CD4-positive, alpha-beta T cell (primary cell): ENCODE measurements around the gene MAP1LC3B2. TPM values are rescaled to one million over a fixed set of nuclear protein-coding genes. Genes with fewer than 3 reads are reported as not detected.

Source experiments
- ATAC-seq: fragments of 200-7000 bp; cut with Tn5 transposase; one replicate; pipeline ENCODE4 v1.10.0; 2022; ENCODE audit warnings: mild to moderate bottlenecking; ENCODE audit not compliant: poor library complexity
- CTCF ChIA-PET: fragments of 350-600 bp; sonication (Branson Sonifier 250); formaldehyde crosslinking; loops from one replicate; lab custom pipeline; 2021; ENCODE audit warnings: antibody characterized with exemption, inconsistent platforms; lab: Charles Lee
- POLR2A ChIA-PET: fragments of 350-600 bp; sonication (Branson Sonifier 250); formaldehyde crosslinking; loops from one replicate; lab custom pipeline; 2021; ENCODE audit warnings: antibody characterized with exemption, inconsistent platforms; lab: Charles Lee
- DNase-seq, 14 experiments: peaks; one replicate each; pipeline ENCODE4 v3.0.0-alpha.2; 2013 to 2020; ENCODE audit warnings: mixed read lengths in 2 of 14
- H3K27ac ChIP-seq, 2 donors: one replicate each; pipeline versions ENCODE4 v1.5.1 to v1.7.0; 2013; ENCODE audit warnings: low read length in 2 of 2, low read depth in 1 of 2, mild to moderate bottlenecking in 1 of 2
- H3K27me3 ChIP-seq, 2 experiments: 1 replicate in 1 of 2; 2 replicates in 1 of 2; pipeline versions ENCODE4 v1.6.1 to v1.7.0; 2013; ENCODE audit warnings: low read length in 2 of 2, control low read depth in 1 of 2, mild to moderate bottlenecking in 1 of 2, moderate library complexity in 1 of 2; ENCODE audit not compliant: insufficient read depth in 2 of 2, control insufficient read depth in 1 of 2
- H3K36me3 ChIP-seq: one replicate; pipeline ENCODE4 v1.6.1; 2013; ENCODE audit warnings: low read length, control low read depth; ENCODE audit not compliant: insufficient read depth
- H3K4me1 ChIP-seq: one replicate; pipeline ENCODE4 v1.6.1; 2013; ENCODE audit warnings: low read length, control low read depth; ENCODE audit not compliant: insufficient read depth
- H3K4me3 ChIP-seq: one replicate; pipeline ENCODE4 v1.5.1; 2013; ENCODE audit warnings: mild to moderate bottlenecking, low read length, moderate library complexity
- H3K9me3 ChIP-seq, 2 experiments: 1 replicate in 1 of 2; 2 replicates in 1 of 2; pipeline versions ENCODE4 v1.6.1 to v1.7.0; 2013; ENCODE audit warnings: low read length in 2 of 2, mild to moderate bottlenecking in 2 of 2, control low read depth in 1 of 2, moderate library complexity in 1 of 2; ENCODE audit not compliant: control insufficient read depth in 1 of 2, insufficient read depth in 1 of 2
- H3K27ac Mint-ChIP-seq: one replicate; pipeline ENCODE4 v1.8.0; 2020; ENCODE audit warnings: mixed read lengths
- H3K27me3 Mint-ChIP-seq: one replicate; pipeline ENCODE4 v1.8.0; 2021; ENCODE audit warnings: mixed read lengths
- H3K36me3 Mint-ChIP-seq: one replicate; pipeline ENCODE4 v1.8.0; 2021; ENCODE audit warnings: low read depth, mixed read lengths
- H3K4me1 Mint-ChIP-seq: one replicate; pipeline ENCODE4 v1.8.0; 2021; ENCODE audit warnings: low read depth, mixed read lengths
- H3K4me3 Mint-ChIP-seq: one replicate; pipeline ENCODE4 v1.8.0; 2020; ENCODE audit warnings: mild to moderate bottlenecking, mixed read lengths
- H3K9me3 Mint-ChIP-seq: one replicate; pipeline ENCODE4 v1.8.0; 2020; ENCODE audit warnings: mixed read lengths
- intact Hi-C, 2 experiments: fragments of 100-400 bp; cut with DNase I in 1 of 2; cut with micrococcal nuclease in 1 of 2; formaldehyde crosslinking; loops; one replicate each; pipeline versions ENCODE4 v1.15.1 to v1.9.0; 2023 to 2025; cut with DNase I, micrococcal nuclease
- total RNA-seq, 174 experiments: library from RNA in 2 of 174; stranded (reverse) in 2 of 174; gene quantifications; one replicate each; pipeline ENCODE4 v1.2.3 and lab custom pipeline; 2021 to 2026
- TF ChIP-seq, protein P1 (sequence below): fragments of 200-600 bp; IDR thresholded peaks from one replicate; pipeline ENCODE4 v1.8.0; 2022; ENCODE audit warnings: antibody characterized with exemption, mild to moderate bottlenecking

The MAP1LC3B2 gene
- total RNA-seq, 2 experiments from 2014 or later, result 1.5 to 2.1 TPM

GRCh38 chr12:116520801-116521471, 38.2 kb upstream of the MAP1LC3B2 start:
- Histone ChIP-seq H3K27me3 (no peaks in the 10 kb centered on the region), H3K4me3 (no peak overlapping the region), H3K36me3 (no peaks in the 10 kb centered on the region), H3K9me3 (no peaks in the 10 kb centered on the region), H3K4me1 (peaks cover 6% of the 10 kb centered on the region), H3K27ac (no peak overlapping the region)
- no peaks in the 10 kb centered on the region for H3K36me3 Mint-ChIP-seq
- no peak for ATAC-seq
- no peaks in the 10 kb centered on the region for H3K27me3 Mint-ChIP-seq
- TF ChIP-seq, protein P1, sequence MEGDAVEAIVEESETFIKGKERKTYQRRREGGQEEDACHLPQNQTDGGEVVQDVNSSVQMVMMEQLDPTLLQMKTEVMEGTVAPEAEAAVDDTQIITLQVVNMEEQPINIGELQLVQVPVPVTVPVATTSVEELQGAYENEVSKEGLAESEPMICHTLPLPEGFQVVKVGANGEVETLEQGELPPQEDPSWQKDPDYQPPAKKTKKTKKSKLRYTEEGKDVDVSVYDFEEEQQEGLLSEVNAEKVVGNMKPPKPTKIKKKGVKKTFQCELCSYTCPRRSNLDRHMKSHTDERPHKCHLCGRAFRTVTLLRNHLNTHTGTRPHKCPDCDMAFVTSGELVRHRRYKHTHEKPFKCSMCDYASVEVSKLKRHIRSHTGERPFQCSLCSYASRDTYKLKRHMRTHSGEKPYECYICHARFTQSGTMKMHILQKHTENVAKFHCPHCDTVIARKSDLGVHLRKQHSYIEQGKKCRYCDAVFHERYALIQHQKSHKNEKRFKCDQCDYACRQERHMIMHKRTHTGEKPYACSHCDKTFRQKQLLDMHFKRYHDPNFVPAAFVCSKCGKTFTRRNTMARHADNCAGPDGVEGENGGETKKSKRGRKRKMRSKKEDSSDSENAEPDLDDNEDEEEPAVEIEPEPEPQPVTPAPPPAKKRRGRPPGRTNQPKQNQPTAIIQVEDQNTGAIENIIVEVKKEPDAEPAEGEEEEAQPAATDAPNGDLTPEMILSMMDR, result no peak
- peaks cover 9% of the 10 kb centered on the region for H3K4me1 Mint-ChIP-seq
- H3K9me3 Mint-ChIP-seq, result no peaks in the 10 kb centered on the region
- peak in 2 of 14 experiments; percentile 18 to 42 for DNase-seq
- ChIA-PET POLR2A (no interaction called here), CTCF (no interaction called here)
- H3K4me3 Mint-ChIP-seq, result no peak overlapping the region
- intact Hi-C loops, result no loop called here
- no peak overlapping the region for H3K27ac Mint-ChIP-seq

- no peaks in the 10 kb centered on the region for H3K36me3 Mint-ChIP-seq
- ATAC-seq, result no peak
- H3K4me1 Mint-ChIP-seq, result peaks cover 9% of the 10 kb centered on the region
- intact Hi-C loops, result no loop called here
- no peak overlapping the region for H3K4me3 Mint-ChIP-seq
- H3K4me3 ChIP-seq, result no peak overlapping the region
- no peaks in the 10 kb centered on the region for H3K9me3 Mint-ChIP-seq
- peaks cover 6% of the 10 kb centered on the region for H3K4me1 ChIP-seq
- POLR2A ChIA-PET, result interaction anchor here (1.2 kb wide), 1 partner anchor 10 kb away, joined by 4 read pairs; no protein-coding TSS in a partner anchor
- H3K27ac ChIP-seq, result no peak overlapping the region
- CTCF ChIA-PET, result no interaction called here
- no peaks in the 10 kb centered on the region for H3K27me3 Mint-ChIP-seq
- DNase-seq, result no peak
- no peak overlapping the region for H3K27ac Mint-ChIP-seq
- H3K27me3 ChIP-seq, result no peaks in the 10 kb centered on the region
- TF ChIP-seq, protein P1, result no peak
- no peaks in the 10 kb centered on the region for H3K9me3 ChIP-seq
- H3K36me3 ChIP-seq, result no peaks in the 10 kb centered on the region
Measured at GRCh38 chr12:116524311-116524710, 34.9 kb upstream of the MAP1LC3B2 start.

DNA sequence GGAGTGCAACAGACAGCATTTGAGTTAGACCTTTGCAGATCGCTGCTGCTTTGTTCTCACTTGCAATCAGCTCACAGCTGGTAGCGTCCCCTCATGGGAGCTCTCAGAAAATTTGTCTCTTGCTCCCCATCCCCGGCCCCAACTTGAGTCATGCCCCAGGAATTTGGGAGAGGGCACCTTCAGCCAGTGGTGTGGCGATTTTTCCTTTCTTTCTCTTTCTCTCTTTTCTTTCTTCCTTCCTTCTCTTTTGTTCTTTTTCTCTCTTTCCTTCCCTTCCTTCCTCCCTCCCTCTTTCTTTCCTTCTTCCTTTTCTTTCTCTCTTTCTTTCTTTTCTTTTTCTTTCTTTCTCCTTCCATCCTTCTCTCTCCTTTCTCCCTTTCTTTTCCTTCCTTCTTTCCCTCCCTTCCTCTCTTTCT, 34.2 kb upstream of the MAP1LC3B2 start:
- H3K27ac ChIP-seq, result no peak overlapping the region
- Mint-ChIP-seq H3K4me1 (peaks cover 9% of the 10 kb centered on the region), H3K4me3 (no peak overlapping the region), H3K36me3 (no peaks in the 10 kb centered on the region), H3K27me3 (no peaks in the 10 kb centered on the region), H3K27ac (no peak overlapping the region), H3K9me3 (no peaks in the 10 kb centered on the region)
- no peak overlapping the region for H3K4me3 ChIP-seq
- CTCF ChIA-PET, result no interaction called here
- H3K27me3 ChIP-seq, result no peaks in the 10 kb centered on the region
- intact Hi-C loops, result no loop called here
- H3K36me3 ChIP-seq, result no peaks in the 10 kb centered on the region
- DNase-seq (no peak), ATAC-seq (no peak)
- POLR2A ChIA-PET, result interaction anchor here (1.2 kb wide), 1 partner anchor 9 kb away, joined by 4 read pairs; no protein-coding TSS in a partner anchor
- TF ChIP-seq, protein P1, result no peak
- H3K9me3 ChIP-seq, result no peaks in the 10 kb centered on the region
- H3K4me1 ChIP-seq, result peaks cover 6% of the 10 kb centered on the region
